Stimulated activated naive B cell treated with anti-CD40 and anti-IgM and Interleukin-4, amounts not matched to agents 10 μg/mL and 1 μg/mL and 100 μg/mL, for 72 hours (primary cell): ENCODE data around the gene LSR.
A peak's percentile ranks its signal among the peaks of the same experiment; 100 is the strongest.

Experiments
- ATAC-seq, 2 donors: fragments of 150-1000 bp; cut with Tn5 transposase; replicated peaks; 2 replicates each; pipeline ENCODE4 v1.10.0; 2021; ENCODE audit warnings: moderate library complexity in 1 of 2
- DNase-seq: peaks from one replicate; pipeline ENCODE4 v3.0.0; 2021
- H3K27ac Mint-ChIP-seq: one replicate; pipeline ENCODE4 v1.8.0; 2022; ENCODE audit warnings: mild to moderate bottlenecking, mixed read lengths
- H3K27me3 Mint-ChIP-seq, 2 donors: one replicate each; pipeline ENCODE4 v1.8.0; 2022; ENCODE audit warnings: mixed read lengths in 2 of 2
- H3K36me3 Mint-ChIP-seq, 2 donors: one replicate each; pipeline ENCODE4 v1.8.0; 2022; ENCODE audit warnings: mixed read lengths in 2 of 2, mild to moderate bottlenecking in 1 of 2
- H3K4me1 Mint-ChIP-seq, 2 donors: one replicate each; pipeline ENCODE4 v1.8.0; 2022; ENCODE audit warnings: mixed read lengths in 2 of 2, mild to moderate bottlenecking in 1 of 2
- H3K4me3 Mint-ChIP-seq, 2 donors: one replicate each; pipeline ENCODE4 v1.8.0; 2022; ENCODE audit warnings: mild to moderate bottlenecking in 2 of 2, mixed read lengths in 2 of 2, moderate library complexity in 1 of 2
- H3K9me3 Mint-ChIP-seq, 2 donors: one replicate each; pipeline ENCODE4 v1.8.0; 2022; ENCODE audit warnings: mixed read lengths in 2 of 2, mild to moderate bottlenecking in 1 of 2

LSR gene

GRCh38 chr19:35297515-35297848, 48.7 kb downstream of the LSR start:
- no peaks in the 10 kb centered on the region for H3K27me3 Mint-ChIP-seq
- H3K36me3 Mint-ChIP-seq, result no peaks in the 10 kb centered on the region
- no peak for DNase-seq
- H3K4me1 Mint-ChIP-seq, result peaks cover 10 to 13% of the 10 kb centered on the region in 2 donors
- ATAC-seq, result no peak
- no peak overlapping the region for H3K4me3 Mint-ChIP-seq
- no peaks in the 10 kb centered on the region for H3K9me3 Mint-ChIP-seq
- H3K27ac Mint-ChIP-seq, result no peak overlapping the region

GRCh38 chr19:35297922-35298321, 49.1 kb downstream of the LSR start:
- H3K27ac Mint-ChIP-seq, result no peak overlapping the region
- peaks cover 6 to 11% of the 10 kb centered on the region in 2 donors for H3K4me1 Mint-ChIP-seq
- H3K27me3 Mint-ChIP-seq, result no peaks in the 10 kb centered on the region
- ATAC-seq (no peak), DNase-seq (no peak)
- no peak overlapping the region for H3K4me3 Mint-ChIP-seq
- no peaks in the 10 kb centered on the region for H3K36me3 Mint-ChIP-seq
- no peaks in the 10 kb centered on the region for H3K9me3 Mint-ChIP-seq

GRCh38 chr19:35298561-35298972, 49.8 kb downstream of the LSR start:
- Mint-ChIP-seq H3K27ac (no peak overlapping the region), H3K9me3 (no peaks in the 10 kb centered on the region), H3K36me3 (no peaks in the 10 kb centered on the region), H3K4me1 (peaks cover 0 to 7% of the 10 kb centered on the region in 2 donors), H3K4me3 (no peak overlapping the region), H3K27me3 (no peaks in the 10 kb centered on the region)
- DNase-seq (no peak), ATAC-seq (no peak)

GRCh38 chr19:35299523-35300338, 50.9 kb downstream of the LSR start:
- no peaks in the 10 kb centered on the region for H3K36me3 Mint-ChIP-seq
- ATAC-seq (no peak), DNase-seq (no peak)
- no peak overlapping the region for H3K27ac Mint-ChIP-seq
- no peaks in the 10 kb centered on the region for H3K9me3 Mint-ChIP-seq
- no peaks in the 10 kb centered on the region for H3K27me3 Mint-ChIP-seq
- H3K4me3 Mint-ChIP-seq, result no peak overlapping the region
- H3K4me1 Mint-ChIP-seq, result peaks cover 5 to 10% of the 10 kb centered on the region in 2 donors

- H3K36me3 Mint-ChIP-seq, result no peaks in the 10 kb centered on the region
- no peaks in the 10 kb centered on the region for H3K27me3 Mint-ChIP-seq
- H3K9me3 Mint-ChIP-seq, result no peaks in the 10 kb centered on the region
- ATAC-seq (no peak), DNase-seq (no peak)
- H3K27ac Mint-ChIP-seq, result no peak overlapping the region
- peaks cover 8 to 12% of the 10 kb centered on the region in 2 donors for H3K4me1 Mint-ChIP-seq
- no peak overlapping the region for H3K4me3 Mint-ChIP-seq
Observed at GRCh38 chr19:35300339-35300649, 51.5 kb downstream of the LSR start.

GRCh38 chr19:35301961-35302360, 53.2 kb downstream of the LSR start:
- H3K4me1 Mint-ChIP-seq, result peaks cover 12 to 18% of the 10 kb centered on the region in 2 donors
- DNase-seq (no peak), ATAC-seq (no peak)
- no peaks in the 10 kb centered on the region for H3K9me3 Mint-ChIP-seq
- H3K27me3 Mint-ChIP-seq, result no peaks in the 10 kb centered on the region
- H3K4me3 Mint-ChIP-seq, result no peak overlapping the region
- H3K36me3 Mint-ChIP-seq, result no peaks in the 10 kb centered on the region
- no peak overlapping the region for H3K27ac Mint-ChIP-seq

GRCh38 chr19:35302446-35302845, 53.6 kb downstream of the LSR start:
- no peaks in the 10 kb centered on the region for H3K36me3 Mint-ChIP-seq
- no peaks in the 10 kb centered on the region for H3K27me3 Mint-ChIP-seq
- peaks cover 16 to 23% of the 10 kb centered on the region in 2 donors for H3K4me1 Mint-ChIP-seq
- no peak for ATAC-seq
- no peaks in the 10 kb centered on the region for H3K9me3 Mint-ChIP-seq
- peak overlapping the region; percentile 37 for H3K27ac Mint-ChIP-seq
- no peak for DNase-seq
- H3K4me3 Mint-ChIP-seq, result no peak overlapping the region

- no peak overlapping the region for H3K27ac Mint-ChIP-seq
- no peaks in the 10 kb centered on the region for H3K36me3 Mint-ChIP-seq
- no peak for DNase-seq
- no peaks in the 10 kb centered on the region for H3K27me3 Mint-ChIP-seq
- no peaks in the 10 kb centered on the region for H3K9me3 Mint-ChIP-seq
- no peak overlapping the region for H3K4me3 Mint-ChIP-seq
- no peak for ATAC-seq
- peaks cover 24 to 33% of the 10 kb centered on the region in 2 donors for H3K4me1 Mint-ChIP-seq
Observed at GRCh38 chr19:35303357-35303915, 54.6 kb downstream of the LSR start.

- DNase-seq (no peak), ATAC-seq (no peak)
- no peak overlapping the region for H3K27ac Mint-ChIP-seq
- H3K27me3 Mint-ChIP-seq, result no peaks in the 10 kb centered on the region
- no peaks in the 10 kb centered on the region for H3K9me3 Mint-ChIP-seq
- H3K4me3 Mint-ChIP-seq, result no peak overlapping the region
- H3K4me1 Mint-ChIP-seq, result peaks cover 28 to 39% of the 10 kb centered on the region in 2 donors
- H3K36me3 Mint-ChIP-seq, result no peaks in the 10 kb centered on the region
Observed at GRCh38 chr19:35304036-35304435, 55.2 kb downstream of the LSR start.

- no peaks in the 10 kb centered on the region for H3K9me3 Mint-ChIP-seq
- ATAC-seq, result peak in 1 of 2 donors; percentile 16
- no peak overlapping the region for H3K4me3 Mint-ChIP-seq
- H3K4me1 Mint-ChIP-seq, result peaks cover 36 to 46% of the 10 kb centered on the region in 2 donors
- no peaks in the 10 kb centered on the region for H3K36me3 Mint-ChIP-seq
- no peak overlapping the region for H3K27ac Mint-ChIP-seq
- no peaks in the 10 kb centered on the region for H3K27me3 Mint-ChIP-seq
- DNase-seq, result no peak
Observed at GRCh38 chr19:35305181-35305580, 56.4 kb downstream of the LSR start.

GRCh38 chr19:35306473-35307246, 57.9 kb downstream of the LSR start:
- Mint-ChIP-seq H3K4me1 (peaks cover 44 to 58% of the 10 kb centered on the region in 2 donors), H3K36me3 (no peaks in the 10 kb centered on the region), H3K4me3 (no peak overlapping the region), H3K9me3 (no peaks in the 10 kb centered on the region), H3K27ac (no peak overlapping the region), H3K27me3 (no peaks in the 10 kb centered on the region)
- DNase-seq (no peak), ATAC-seq (peak; percentile 55 to 63)

- Mint-ChIP-seq H3K36me3 (no peaks in the 10 kb centered on the region), H3K4me1 (peaks cover 49 to 68% of the 10 kb centered on the region in 2 donors), H3K27ac (peak overlapping the region; percentile 48), H3K9me3 (no peaks in the 10 kb centered on the region), H3K4me3 (no peak overlapping the region), H3K27me3 (no peaks in the 10 kb centered on the region)
- no peak for DNase-seq
- no peak for ATAC-seq
Observed at GRCh38 chr19:35307931-35308330, 59.1 kb downstream of the LSR start.

- Mint-ChIP-seq H3K27me3 (no peaks in the 10 kb centered on the region), H3K27ac (no peak overlapping the region), H3K9me3 (no peaks in the 10 kb centered on the region), H3K36me3 (no peaks in the 10 kb centered on the region), H3K4me1 (peaks cover 50 to 75% of the 10 kb centered on the region in 2 donors), H3K4me3 (no peak overlapping the region)
- DNase-seq (no peak), ATAC-seq (no peak)
Observed at GRCh38 chr19:35308910-35309309, 60.1 kb downstream of the LSR start.

GRCh38 chr19:35309481-35310279, 60.9 kb downstream of the LSR start:
- Mint-ChIP-seq H3K9me3 (no peaks in the 10 kb centered on the region), H3K27me3 (no peaks in the 10 kb centered on the region), H3K4me3 (no peak overlapping the region), H3K4me1 (peaks cover 52 to 81% of the 10 kb centered on the region in 2 donors), H3K27ac (no peak overlapping the region), H3K36me3 (no peaks in the 10 kb centered on the region)
- ATAC-seq (no peak), DNase-seq (no peak)
